Motor neuron (in vitro differentiated cells): Measurements from ENCODE around the gene STXBP1. TPM values are rescaled to one million over a fixed set of nuclear protein-coding genes. Genes with fewer than 3 reads are reported as not detected.
"Not testable (repeated sequence)": the region's sequence is repeated elsewhere in the genome, so short reads cannot be mapped to it uniquely, and the experiment has no call there.

Experiments used
- ATAC-seq, 8 experiments: fragments of 200-7000 bp; cut with Tn5 transposase; replicated peaks in 6 of 8; 2 replicates each; pipeline ENCODE4 v1.8.0; 2021; ENCODE audit warnings: mild to moderate bottlenecking in 8 of 8, moderate library complexity in 8 of 8
- H3K27ac ChIP-seq, 2 donors: fragments of 250-450 bp; sonication (Bioruptor Pico); 2 replicates each; pipeline ENCODE4 v1.9.0; 2021; ENCODE audit warnings: antibody characterized with exemption in 2 of 2, mild to moderate bottlenecking in 2 of 2, moderate library complexity in 1 of 2
- H3K4me1 ChIP-seq, 2 donors: fragments of 250-450 bp; sonication (Bioruptor Pico); replicated peaks in 1 of 2; 2 replicates each; pipeline ENCODE4 v1.6.1; 2021; ENCODE audit warnings: antibody characterized with exemption in 2 of 2, mild to moderate bottlenecking in 2 of 2, moderate library complexity in 1 of 2
- H3K4me3 ChIP-seq, 5 donors: fragments of 250-450 bp; sonication (Bioruptor Pico); 2 replicates each; pipeline ENCODE4 v1.9.0; 2021; ENCODE audit warnings: antibody characterized with exemption in 5 of 5, mild to moderate bottlenecking in 5 of 5, moderate library complexity in 4 of 5
- WGBS, 10 experiments: fragments of 450-650 bp; shearing (Covaris generic); methylation state at CpG; one replicate each; pipeline ENCODE4 v1.0.0; 2022; 5-methylcytosine and 5-hydroxymethylcytosine counted together
- in situ Hi-C, 9 experiments: fragments of 400-800 bp; cut with MboI; loops; one replicate each; pipeline ENCODE4 v1.15.0; 2021; ENCODE audit warnings: low sequenced_read_pairs in 9 of 9, low pct_unique_long_range_greater_than_20kb in 2 of 9; ENCODE audit not compliant: unreplicated experiment in 9 of 9
- total RNA-seq, 8 experiments: library from RNA; unstranded; fragments of 300-600 nt; gene quantifications; 2 replicates each; pipeline versions ENCODE4 v1.2.3 to v1.2.4, GENCODE V29; 2022

Gene STXBP1
- total RNA-seq, 8 experiments from 2014 or later, result 21.1 to 77.4 (median 41.4) TPM

GRCh38 chr9:127570533-127571111, 41.5 kb upstream of the STXBP1 start:
- no peak overlapping the region for H3K27ac ChIP-seq
- H3K4me1 ChIP-seq, result peaks cover 18 to 19% of the 10 kb centered on the region in 2 donors

GRCh38 chr9:127571971-127572370, 40.1 kb upstream of the STXBP1 start:
- no peak for ATAC-seq
- in situ Hi-C loops, result no loop called here
- H3K4me1 ChIP-seq, result peaks cover 15 to 18% of the 10 kb centered on the region in 2 donors
- H3K4me3 ChIP-seq, result no peak overlapping the region
- WGBS, 10 experiments, result 57 to 100% (median 100%) methylated on average over 1 to 2 of the region's 3 CpGs; no CpG with 5 or more reads in 2 of the 10 experiments
- H3K27ac ChIP-seq, result no peak overlapping the region

More at GRCh38 chr9:127570533-127571111, 41.5 kb upstream of the STXBP1 start:
- 89 to 100% (median 92%) methylated on average over 1 to 3 of the region's 3 CpGs; no CpG with 5 or more reads in 5 of the 10 experiments for WGBS, 10 experiments
- in situ Hi-C loops, result no loop called here
- no peak for ATAC-seq
- no peak overlapping the region for H3K4me3 ChIP-seq

DNA sequence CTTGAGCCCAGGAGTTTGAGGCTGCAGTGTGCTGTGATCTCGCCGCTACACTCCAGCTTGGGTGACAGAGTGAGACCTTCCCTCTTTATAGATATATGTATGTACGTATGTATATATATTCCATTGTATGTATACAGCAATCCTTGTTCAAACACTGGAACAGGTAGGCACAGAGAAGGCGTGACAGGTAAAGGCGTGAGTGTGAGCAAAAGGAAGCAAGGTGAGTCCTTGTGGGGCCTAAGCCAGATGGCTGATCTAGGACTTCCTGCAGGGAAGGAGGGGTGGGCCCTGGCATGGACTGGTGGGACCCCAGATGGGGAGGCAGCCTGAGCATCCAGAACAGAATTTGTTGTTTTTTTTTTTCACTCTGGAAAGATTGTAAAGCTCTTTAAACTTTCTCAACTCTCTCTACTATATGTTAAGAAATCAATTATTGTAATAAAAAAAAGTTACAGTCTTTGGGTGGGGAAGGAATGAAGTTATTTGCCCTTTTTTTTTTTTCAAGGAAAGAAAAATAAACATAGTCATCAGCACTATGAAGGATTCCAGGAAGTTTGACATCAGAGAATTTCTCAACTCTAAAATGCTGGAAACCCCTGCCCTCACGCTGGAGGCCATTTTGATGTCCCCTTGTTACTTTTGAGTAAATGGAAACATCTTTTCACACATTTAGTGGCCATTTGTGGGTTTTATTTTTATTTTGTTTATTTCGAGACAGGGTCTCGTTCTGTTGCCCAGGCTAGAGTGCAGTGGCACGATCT, 38.9 kb upstream of the STXBP1 start:
- no peak overlapping the region for H3K27ac ChIP-seq
- peaks cover 6 to 11% of the 10 kb centered on the region in 2 donors for H3K4me1 ChIP-seq
- 33 to 100% (median 86%) methylated on average over 1 to 6 of the region's 9 CpGs for WGBS, 10 experiments
- H3K4me3 ChIP-seq, result no peak overlapping the region
- ATAC-seq, result peak in 2 of 8 experiments; percentile 3 to 4
- in situ Hi-C loops, result no loop called here

DNA sequence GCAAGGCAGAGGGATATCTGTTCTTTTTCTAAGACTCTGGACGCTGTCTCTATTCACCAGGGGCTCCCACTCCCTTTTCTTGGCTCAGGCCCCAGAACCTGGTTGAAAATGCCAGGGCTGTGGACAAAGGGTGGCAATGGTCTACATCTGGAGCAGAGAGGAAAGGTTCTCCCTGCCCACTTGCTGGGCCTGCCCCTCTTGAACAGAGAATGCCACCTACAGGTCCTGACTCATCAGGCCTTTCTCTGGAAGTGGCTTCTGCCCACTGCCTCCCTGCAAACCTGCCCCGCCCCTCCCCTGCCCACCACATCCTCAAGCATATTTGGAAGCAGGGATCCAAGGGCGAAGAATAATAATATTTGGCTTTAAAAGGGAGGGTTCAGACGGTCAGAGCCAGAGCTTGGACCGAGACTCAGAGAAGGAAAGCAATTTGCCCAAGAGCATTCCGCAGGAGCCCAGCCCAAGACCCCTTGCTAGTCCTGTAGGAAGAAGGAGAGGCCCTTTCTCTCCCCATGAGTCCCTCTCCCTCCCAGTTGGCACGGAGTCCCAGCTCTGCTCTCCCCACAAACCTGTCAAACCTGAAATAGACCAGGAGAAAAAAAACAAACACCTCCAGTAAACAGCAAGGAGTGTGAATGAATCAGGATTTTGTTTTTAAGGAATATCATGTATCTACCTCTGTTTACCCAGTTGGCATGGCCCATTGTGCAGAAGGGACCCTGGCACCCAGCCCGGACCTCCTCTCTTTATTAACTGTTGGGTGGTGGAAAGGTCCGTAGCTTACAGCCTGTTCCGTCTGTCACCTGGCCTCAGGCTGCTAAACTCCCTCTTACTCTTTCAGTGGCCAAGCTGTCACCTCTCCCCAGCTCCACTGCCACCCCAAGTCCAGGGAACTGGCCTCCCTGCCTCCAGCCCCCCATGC, 37.7 kb upstream of the STXBP1 start:
- WGBS, 10 experiments, result 0 to 93% (median 52%) methylated on average over 1 to 8 of the region's 10 CpGs; no CpG with 5 or more reads in 2 of the 10 experiments
- Histone ChIP-seq H3K4me3 (no peak overlapping the region), H3K4me1 (peaks cover 11 to 14% of the 10 kb centered on the region in 2 donors), H3K27ac (no peak overlapping the region)
- in situ Hi-C loops, result no loop called here
- ATAC-seq, result peak in 1 of 8 experiments; percentile 3

GRCh38 chr9:127575875-127576778, 36.0 kb upstream of the STXBP1 start:
- no peak for ATAC-seq
- peaks cover 0 to 10% of the 10 kb centered on the region in 2 donors for H3K4me1 ChIP-seq
- no peak overlapping the region for H3K27ac ChIP-seq
- WGBS, 10 experiments, result 80 to 100% (median 94%) methylated on average over 1 to 8 of the region's 13 CpGs; no CpG with 5 or more reads in 2 of the 10 experiments
- H3K4me3 ChIP-seq, result no peak overlapping the region
- in situ Hi-C loops, result loop anchor here (25.0 kb wide), 3 partner anchors 89 to 336 kb away; partner anchors contain the start of genes ST6GALNAC4 (in 9 of the 9) and TOR2A (in 1 of the 9)

DNA sequence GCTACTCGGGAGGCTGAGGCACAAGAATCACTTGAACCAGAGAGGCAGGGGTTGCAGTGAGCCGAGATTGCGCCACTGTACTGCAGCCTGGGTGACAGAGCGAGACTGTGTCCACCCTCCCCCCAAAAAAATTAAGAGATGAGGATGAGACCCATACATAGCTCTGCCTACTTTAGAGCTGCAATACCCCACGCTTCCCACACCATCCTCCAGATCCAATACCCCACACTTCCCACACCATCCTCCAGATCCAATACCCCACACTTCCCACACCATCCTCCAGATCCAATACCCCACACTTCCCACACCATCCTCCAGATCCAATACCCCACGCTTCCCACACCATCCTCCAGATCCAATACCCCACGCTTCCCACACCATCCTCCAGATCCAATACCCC, 34.9 kb upstream of the STXBP1 start:
- in situ Hi-C loops, result loop anchor here (25.0 kb wide), 3 partner anchors 90 to 335 kb away; partner anchors contain the start of genes ST6GALNAC4 (in 9 of the 9) and TOR2A (in 1 of the 9)
- H3K27ac ChIP-seq, H3K4me1 ChIP-seq, ATAC-seq, H3K4me3 ChIP-seq: not testable (repeated sequence)
- WGBS, 10 experiments, result 83 to 100% methylated on average over 2 to 5 of the region's 7 CpGs; no CpG with 5 or more reads in 8 of the 10 experiments

GRCh38 chr9:127578627-127578951, 33.5 kb upstream of the STXBP1 start:
- WGBS, 10 experiments, result 60 to 95% (median 80%) methylated on average over 1 to 3 of the region's 5 CpGs; no CpG with 5 or more reads in 3 of the 10 experiments
- peak in 1 of 8 experiments; percentile 9 for ATAC-seq
- Histone ChIP-seq H3K27ac (peak overlapping the region in 1 of 2 donors; percentile 46), H3K4me1 (peaks cover 0 to 10% of the 10 kb centered on the region in 2 donors), H3K4me3 (no peak overlapping the region)
- in situ Hi-C loops, result loop anchor here (25.0 kb wide), 3 partner anchors 91 to 334 kb away; partner anchors contain the start of genes ST6GALNAC4 (in 9 of the 9) and TOR2A (in 1 of the 9)

DNA sequence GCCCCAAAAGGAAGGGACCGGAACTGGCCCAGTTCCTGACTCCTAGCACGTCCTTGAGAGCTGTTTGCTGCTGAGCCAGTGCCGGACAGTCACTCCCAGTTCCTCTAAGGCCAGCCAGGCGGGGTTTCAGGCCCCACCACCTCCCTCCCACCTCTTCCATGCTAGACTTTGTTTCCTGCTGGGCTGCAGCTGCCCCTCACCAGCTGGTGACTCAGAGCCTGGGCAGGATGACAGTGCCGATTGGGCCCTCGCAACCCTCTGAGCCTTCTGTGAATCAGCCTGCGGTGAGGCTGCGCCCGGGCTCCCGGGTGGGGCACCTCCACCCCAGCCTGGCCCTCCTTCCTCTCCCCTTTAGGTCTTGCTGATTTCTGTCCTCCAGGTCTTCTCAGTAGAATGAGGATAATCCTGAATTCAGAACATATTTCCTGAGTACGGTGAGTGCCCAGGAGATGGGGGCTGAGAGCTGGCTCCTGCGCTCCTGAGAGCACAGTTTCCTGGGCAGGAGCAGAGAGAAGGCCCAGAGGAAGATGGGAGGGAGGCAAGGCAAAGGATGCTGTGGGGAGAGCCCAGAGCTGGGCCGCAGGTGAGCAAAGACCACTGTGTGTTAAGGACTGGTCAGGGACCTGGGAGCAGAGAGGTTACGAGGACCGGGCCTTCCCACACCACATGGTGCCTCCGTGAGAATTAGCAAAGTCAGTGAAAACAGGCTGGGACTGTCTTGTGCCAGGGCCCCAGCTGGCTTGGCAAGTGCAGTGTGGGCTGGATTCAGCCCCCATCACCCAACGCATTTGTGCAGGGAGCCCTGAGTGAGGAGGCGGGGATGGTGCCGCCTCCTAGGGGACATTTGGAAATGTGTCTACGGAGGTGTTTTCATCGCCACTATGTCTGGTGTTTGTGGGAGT, 32.9 kb upstream of the STXBP1 start:
- peaks cover 0 to 10% of the 10 kb centered on the region in 2 donors for H3K4me1 ChIP-seq
- no peak overlapping the region for H3K4me3 ChIP-seq
- peak; percentile 90 to 94 (median 92) for ATAC-seq
- in situ Hi-C loops, result loop anchor here (25.0 kb wide), 3 partner anchors 92 to 333 kb away; partner anchors contain the start of genes ST6GALNAC4 (in 9 of the 9) and TOR2A (in 1 of the 9)
- peak overlapping the region in 1 of 2 donors; percentile 46 for H3K27ac ChIP-seq
- WGBS, 10 experiments, result 0 to 60% (median 22%) methylated on average over 1 to 4 of the region's 21 CpGs; no CpG with 5 or more reads in 5 of the 10 experiments

GRCh38 chr9:127580366-127580765, 31.7 kb upstream of the STXBP1 start:
- no peak overlapping the region for H3K4me3 ChIP-seq
- peaks cover 0 to 10% of the 10 kb centered on the region in 2 donors for H3K4me1 ChIP-seq
- no peak for ATAC-seq
- WGBS, 10 experiments, result 30 to 100% (median 74%) methylated on average over 1 to 5 of the region's 8 CpGs; no CpG with 5 or more reads in 4 of the 10 experiments
- H3K27ac ChIP-seq, result no peak overlapping the region
- in situ Hi-C loops, result loop anchor here (10.0 to 25.0 kb wide), 4 partner anchors 76 to 332 kb away; partner anchors contain the start of genes ST6GALNAC4 (in 9 of the 9) and TOR2A (in 1 of the 9)

DNA sequence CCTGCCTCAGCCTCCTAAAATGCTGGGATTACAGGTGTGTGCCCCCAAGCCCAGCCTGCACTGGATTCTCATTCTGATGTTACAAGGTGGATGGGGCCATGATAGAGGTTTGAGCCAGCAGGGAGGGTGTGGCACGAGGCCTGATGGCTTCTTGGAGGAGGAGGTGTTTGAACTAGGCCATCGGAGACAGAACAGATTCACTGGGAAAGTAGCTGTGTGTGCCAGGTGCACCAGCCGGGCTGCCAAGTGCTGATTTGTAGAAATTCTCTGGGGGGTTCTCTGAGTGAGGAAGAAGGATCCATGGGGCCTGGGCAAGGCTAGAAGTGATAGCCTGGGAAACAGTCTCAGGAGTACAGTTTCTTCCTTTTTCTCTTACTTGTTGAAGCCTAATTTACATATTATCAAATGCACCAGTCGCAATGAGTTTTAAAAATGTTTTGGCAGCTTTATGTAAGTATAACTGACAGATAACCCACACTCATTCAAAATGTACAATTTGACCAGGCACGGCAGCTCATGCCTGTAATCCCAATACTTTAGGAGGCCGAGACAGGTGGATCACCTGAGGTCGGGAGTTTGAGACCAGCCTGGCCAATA, 31.1 kb upstream of the STXBP1 start:
- H3K4me3 ChIP-seq, result no peak overlapping the region
- in situ Hi-C loops, result loop anchor here (10.0 to 25.0 kb wide), 4 partner anchors 76 to 331 kb away; partner anchors contain the start of genes ST6GALNAC4 (in 9 of the 9) and TOR2A (in 1 of the 9)
- ATAC-seq, result no peak
- WGBS, 10 experiments, result 80 to 96% (median 86%) methylated on average over 1 to 6 of the region's 7 CpGs; no CpG with 5 or more reads in 4 of the 10 experiments
- no peak overlapping the region for H3K27ac ChIP-seq
- peaks cover 0 to 10% of the 10 kb centered on the region in 2 donors for H3K4me1 ChIP-seq
